SK-MEL-5 (cell line): ENCODE results near the gene TYMS. TPM values are rescaled to one million over a fixed set of nuclear protein-coding genes. Genes with fewer than 3 reads are reported as not detected.

Source experiments
- DNase-seq: peaks from one replicate; pipeline ENCODE4 v3.0.0-alpha.2; 2016; ENCODE audit warnings: low read depth, low spot score
- in situ Hi-C: cut with HindIII; loops from 2 replicates; pipeline ENCODE4 v1.10.0; 2016; ENCODE audit warnings: low sequenced_read_pairs, high pct_unique_total_duplicates, low pct_unique_long_range_greater_than_20kb
- total RNA-seq: library from RNA; depleted of rRNA; stranded (reverse); fragments of >200 nt; shearing (Covaris generic); gene quantifications from 2 replicates; pipeline ENCODE4 v1.2.3, GENCODE V29; 2014

The TYMS gene
- total RNA-seq, 1 experiment from 2014 or later = 30.4 TPM

DNA sequence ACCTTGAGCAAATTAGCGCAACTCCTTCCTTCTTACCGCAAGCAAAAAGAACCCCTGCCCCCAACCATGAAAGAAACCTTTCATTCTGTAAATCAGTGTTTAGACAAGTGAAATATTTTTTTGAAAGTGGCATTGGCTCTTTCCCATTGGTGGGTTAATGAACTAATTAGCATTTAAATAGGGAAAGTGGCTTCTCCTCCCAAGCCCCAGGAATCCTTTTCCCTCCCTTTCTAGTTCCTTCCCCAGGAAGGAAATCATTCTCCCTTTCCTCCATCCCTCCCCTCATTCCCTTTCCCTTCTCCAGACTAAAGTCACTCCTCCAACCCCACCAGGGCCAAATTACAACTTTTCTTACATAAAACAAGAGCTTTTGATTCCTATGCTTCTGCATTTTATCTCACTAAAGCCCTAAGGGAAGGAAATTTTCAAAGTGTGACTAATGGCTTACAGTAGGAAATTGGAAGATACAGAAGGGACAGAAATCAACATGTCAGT, 22.9 kb upstream of the TYMS start:
- in situ Hi-C loops = no loop called here
- peak; percentile 35 for DNase-seq

DNA sequence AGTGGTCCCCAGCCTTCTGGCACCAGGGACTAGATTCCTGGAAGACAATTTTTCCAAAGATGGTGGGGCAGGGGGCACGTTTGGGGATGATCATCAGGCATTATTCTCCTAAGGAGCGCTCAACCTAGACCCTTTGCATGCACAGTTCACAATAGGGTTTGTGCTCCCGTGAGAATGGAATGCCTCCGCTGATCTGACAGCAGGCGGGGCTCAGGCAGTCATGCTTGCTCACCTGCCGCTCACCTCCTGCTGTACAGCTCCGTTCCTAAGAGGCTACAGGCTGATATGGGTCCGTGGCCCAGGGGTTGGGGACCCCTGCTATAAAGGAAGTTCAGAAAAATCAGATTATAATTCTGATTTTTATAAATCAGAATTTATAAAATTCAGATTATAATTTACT, 22.3 kb upstream of the TYMS start:
- no peak for DNase-seq
- in situ Hi-C loops = no loop called here

DNA sequence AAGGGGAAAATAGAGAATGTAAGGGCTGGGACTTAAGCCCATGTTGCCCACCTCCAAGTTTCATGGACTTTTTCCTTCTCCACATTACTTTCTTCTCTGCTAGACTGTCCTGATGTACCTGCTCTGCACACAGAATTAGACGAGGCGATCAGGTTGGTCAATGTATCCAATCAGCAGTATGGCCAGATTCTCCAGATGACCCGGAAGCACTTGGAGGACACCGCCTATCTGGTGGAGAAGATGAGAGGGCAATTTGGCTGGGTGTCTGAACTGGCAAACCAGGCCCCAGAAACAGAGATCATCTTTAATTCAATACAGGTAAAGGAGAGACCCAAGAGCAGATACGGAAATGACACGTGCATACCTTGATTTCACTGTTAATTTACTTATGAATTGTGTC, 16.2 kb upstream of the TYMS start:
- in situ Hi-C loops = no loop called here
- no peak for DNase-seq

GRCh38 chr18:644395-645004, 13.0 kb upstream of the TYMS start:
- peak; percentile 96 for DNase-seq
- in situ Hi-C loops = no loop called here

DNA sequence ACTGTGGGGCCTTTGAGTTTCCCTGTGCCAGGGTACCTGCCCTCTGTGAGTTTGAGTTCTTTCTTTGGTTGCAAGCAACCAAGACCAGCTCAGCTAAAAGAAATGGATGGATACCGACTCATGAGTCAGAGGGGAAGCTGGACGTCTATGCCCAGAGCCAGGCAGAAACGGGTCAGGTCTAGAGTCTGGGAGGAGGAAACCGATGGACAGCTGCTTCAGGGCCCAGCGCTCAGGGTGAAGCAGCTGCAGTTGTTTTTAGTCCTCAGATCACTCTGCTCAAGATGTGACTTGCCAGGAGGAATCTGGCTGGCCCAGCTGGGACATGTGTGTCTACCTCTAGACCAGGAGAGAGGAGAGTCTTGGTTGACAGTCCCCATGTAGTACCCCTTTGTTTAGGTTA, 10.1 kb upstream of the TYMS start:
- no peak for DNase-seq
- in situ Hi-C loops = no loop called here

DNA sequence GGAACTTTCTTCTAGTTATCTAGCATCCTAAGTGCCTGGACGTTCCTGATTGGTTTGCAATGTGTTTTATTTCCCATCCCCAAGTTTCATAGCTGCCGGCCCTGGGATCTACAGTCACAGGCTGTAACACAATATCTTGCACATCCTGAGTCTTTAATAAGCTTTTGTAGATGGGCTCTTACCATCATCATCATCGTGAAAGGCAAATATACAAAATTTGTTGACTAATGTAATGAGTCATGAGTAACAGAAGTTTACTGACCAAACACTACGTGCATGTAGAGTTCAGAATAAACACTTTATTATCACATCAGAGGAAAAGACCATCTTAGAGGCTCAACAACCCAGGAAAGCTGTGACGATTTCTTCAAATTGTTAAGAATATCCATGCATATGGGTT, 8.1 kb upstream of the TYMS start:
- DNase-seq = no peak

DNA sequence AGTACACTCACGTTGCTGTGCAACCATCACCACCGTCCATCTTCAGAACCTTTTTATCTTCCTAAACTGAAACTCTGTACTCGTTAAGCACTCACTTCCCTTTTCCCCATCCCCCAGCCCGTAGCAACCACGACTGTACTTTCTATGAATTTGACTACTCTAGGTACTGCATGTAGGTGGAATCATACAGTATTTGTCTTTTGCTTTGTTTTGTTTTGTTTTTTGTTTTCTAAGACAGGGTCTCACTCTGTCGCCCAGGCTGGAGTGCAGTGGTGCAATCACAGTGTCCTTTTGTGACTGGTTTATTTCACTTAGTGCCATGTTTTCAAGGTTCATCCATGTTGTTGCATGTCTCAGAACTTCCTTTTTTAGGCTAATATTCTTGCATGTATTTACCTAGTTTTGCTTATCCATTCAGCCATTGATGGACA, 7.0 kb upstream of the TYMS start:
- DNase-seq = no peak
- in situ Hi-C loops = no loop called here

More for the DNA sequence above, 8.1 kb upstream of the TYMS start:
- in situ Hi-C loops = no loop called here

DNA sequence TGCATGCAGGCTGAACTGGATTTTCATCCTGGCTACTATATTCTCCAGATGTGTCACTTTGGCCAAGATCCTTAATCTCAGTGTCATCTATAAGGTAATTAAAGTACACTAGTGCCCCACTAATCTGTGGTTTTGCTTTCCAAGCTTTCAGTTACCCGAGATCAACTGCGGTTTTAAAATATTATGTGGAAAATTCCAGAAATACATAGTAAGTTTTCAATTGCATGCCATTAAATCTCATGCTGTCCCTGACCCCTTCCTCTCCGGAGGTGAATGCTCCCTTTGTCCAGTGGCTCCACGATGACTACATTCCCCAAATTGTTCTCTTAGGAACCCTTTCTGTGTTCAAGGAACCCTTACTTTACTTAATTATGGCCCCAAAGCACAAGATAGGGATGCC, 5.3 kb upstream of the TYMS start:
- peak; percentile 72 for DNase-seq
- in situ Hi-C loops = no loop called here

DNA sequence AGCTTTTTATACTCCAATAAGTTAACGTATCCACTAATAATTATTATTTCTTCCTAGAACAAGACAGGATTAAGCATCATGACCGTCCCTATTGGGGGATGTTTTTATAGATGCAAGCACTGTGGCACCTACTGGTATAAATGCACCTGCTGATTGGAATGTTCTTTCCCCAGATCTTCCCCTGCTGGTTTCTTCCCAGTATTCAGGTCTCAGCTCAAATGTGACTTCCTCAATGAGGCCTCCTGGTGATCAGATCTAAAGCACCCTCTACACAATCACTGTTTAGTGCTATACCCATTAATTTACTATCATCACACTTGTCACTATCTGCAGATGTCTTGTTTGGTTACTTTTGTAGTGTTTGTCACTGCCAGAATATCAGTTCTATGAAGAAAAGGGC, 3.9 kb upstream of the TYMS start:
- DNase-seq = no peak

GRCh38 chr18:654601-655000, 2.9 kb upstream of the TYMS start:
- no peak for DNase-seq
- in situ Hi-C loops = no loop called here

More for the DNA sequence above, 3.9 kb upstream of the TYMS start:
- in situ Hi-C loops = no loop called here

DNA sequence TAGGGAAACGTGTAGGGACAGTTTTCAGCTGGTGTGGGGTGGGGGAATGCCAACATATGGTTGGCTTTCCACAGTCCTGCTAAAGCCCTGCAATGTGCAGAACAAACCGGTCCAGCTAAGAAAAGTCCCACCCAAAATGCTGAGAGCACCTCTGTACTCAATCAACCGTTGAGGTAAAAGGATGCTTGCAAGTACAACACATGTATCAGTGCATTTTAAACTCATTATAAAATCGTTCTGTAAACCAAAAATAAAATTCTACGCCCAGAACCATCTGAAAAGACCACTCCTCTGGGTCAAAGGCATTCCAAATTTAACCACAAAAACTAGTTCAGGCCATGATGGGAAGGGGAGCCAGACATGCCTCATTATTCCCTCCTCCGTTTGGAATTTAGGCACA, 2.0 kb upstream of the TYMS start:
- DNase-seq = no peak
- in situ Hi-C loops = no loop called here

GRCh38 chr18:658001-658946, 821 bp downstream of the TYMS start:
- in situ Hi-C loops = no loop called here

GRCh38 chr18:658947-659533, 1.6 kb downstream of the TYMS start:
- DNase-seq = no peak
- in situ Hi-C loops = no loop called here

More at GRCh38 chr18:658001-658946, 821 bp downstream of the TYMS start:
- peak; percentile 91 for DNase-seq

DNA sequence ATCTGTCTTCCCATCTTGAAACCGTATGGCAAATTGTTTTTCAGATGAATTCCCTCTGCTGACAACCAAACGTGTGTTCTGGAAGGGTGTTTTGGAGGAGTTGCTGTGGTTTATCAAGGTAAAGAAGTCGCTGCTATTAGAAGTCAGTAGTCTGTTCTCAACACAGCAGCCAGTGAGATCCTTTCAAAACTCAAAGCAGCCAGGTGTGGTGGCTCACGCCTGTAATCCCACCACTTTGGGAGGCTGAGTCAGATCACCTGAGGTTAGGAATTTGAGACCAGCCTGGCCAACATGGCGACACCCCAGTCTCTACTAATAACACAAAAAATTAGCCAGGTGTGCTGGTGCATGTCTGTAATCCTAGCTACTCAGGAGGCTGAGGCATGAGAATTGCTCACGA, 2.1 kb downstream of the TYMS start:
- in situ Hi-C loops = no loop called here
- DNase-seq = no peak

GRCh38 chr18:662197-662596, 4.7 kb downstream of the TYMS start:
- in situ Hi-C loops = no loop called here
- DNase-seq = no peak

- no peak for DNase-seq
- in situ Hi-C loops = no loop called here
These were observed 8.7 kb downstream of the TYMS start for GRCh38 chr18:666177-666576.

- in situ Hi-C loops = no loop called here
These were observed 9.2 kb downstream of the TYMS start for GRCh38 chr18:666628-667027.

GRCh38 chr18:668260-668659, 10.8 kb downstream of the TYMS start:
- DNase-seq = no peak
- in situ Hi-C loops = no loop called here

More at GRCh38 chr18:666628-667027, 9.2 kb downstream of the TYMS start:
- DNase-seq = no peak
